HG03159 (cell line): Measurements from ENCODE around the gene IFI30.

Source experiments
- ATAC-seq: cut with Tn5 transposase; IDR thresholded peaks from one replicate; pipeline ENCODE4 v1.9.1; 2021; ENCODE audit warnings: mild to moderate bottlenecking, moderate library complexity; ENCODE audit not compliant: unreplicated experiment

The IFI30 gene

DNA sequence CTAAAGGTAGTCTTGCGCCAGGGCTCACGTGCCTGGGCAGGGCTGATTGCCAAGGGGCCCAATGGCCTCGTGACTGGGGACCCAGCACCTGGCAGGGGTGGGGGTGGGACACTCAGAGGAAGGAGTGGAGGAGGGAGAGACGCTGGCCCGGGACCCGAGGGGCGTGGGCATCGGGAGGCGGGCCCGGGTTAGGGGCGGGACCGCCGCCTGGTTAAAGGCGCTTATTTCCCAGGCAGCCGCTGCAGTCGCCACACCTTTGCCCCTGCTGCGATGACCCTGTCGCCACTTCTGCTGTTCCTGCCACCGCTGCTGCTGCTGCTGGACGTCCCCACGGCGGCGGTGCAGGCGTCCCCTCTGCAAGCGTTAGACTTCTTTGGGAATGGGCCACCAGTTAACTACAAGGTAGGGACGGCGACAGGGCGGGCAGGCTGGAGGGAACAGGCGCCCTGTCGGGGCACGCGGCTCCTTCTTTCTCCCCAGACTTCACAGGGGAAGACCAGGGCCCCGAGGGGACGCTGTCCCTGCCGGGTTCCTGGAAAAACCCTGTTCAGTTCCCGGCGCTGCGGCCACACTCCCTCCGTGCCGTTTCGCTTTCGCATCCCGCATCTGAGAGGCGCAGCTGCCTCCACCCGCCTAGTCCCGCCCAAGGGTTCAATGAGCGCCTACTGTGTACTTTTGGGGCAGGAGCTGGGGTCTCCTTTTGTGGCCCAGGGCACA, at the start of gene IFI30:
TSS of gene IFI30 (plus strand) at position 242 of the 717 bp plus-strand sequence. CDS start at position 271, 29 bp downstream.
- ATAC-seq, result peak; percentile 40

DNA sequence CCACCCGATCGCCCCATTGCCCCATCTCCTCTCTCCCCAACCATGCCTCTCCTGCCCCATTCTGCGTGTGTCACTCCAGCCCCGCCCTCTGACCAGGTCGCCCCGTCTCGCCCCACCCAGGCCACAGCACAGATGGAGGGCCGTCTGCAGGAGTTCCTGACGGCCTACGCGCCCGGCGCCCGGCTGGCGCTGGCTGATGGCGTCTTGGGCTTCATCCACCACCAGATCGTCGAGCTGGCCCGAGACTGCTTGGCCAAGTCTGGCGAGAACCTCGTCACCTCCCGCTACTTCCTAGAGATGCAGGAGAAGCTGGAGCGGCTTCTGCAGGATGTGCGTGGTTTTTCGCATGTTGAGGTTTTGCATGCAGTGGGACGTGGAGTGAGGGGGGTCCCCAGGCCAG, 49.8 kb upstream of the IFI30 start:
- ATAC-seq, result no peak

DNA sequence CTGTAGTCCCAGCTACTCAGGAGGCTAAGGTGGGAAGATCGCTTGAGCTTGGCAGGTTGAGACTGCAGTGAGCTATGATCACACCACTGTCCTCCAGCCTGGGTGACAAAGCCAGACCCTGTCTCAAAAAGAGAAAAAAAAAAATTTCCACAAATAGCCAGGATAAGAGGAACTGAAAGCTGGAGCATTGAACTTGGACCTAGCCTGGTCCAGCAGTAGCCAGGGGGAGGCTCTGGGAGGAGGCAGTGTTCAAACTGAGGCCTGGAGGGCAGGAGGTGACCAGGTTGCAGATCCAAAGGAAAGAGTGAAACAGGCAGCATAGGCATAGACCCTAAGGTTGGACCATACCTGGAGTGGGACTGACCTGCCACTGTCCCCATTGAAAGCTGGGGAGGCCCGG, 47.5 kb upstream of the IFI30 start:
- ATAC-seq, result no peak

DNA sequence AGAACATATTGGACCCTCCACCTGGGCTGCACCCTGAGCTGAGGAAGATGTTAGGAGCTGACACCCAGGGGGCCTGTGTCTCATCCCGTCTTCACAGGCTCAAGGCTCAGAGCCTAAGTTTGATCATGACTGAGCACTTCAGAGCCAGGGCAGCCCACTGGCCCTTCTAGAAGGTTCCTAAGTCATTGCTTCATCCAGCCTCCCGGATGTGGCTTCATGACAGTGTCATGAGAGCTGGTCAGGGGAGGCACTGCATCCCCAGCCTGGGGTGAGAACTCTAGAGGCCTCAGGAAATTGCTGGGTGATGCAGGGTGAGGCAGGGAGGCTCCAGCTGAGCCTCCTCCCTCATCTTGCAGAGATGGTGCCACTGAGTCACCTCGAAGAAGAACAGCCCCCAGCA, 45.6 kb upstream of the IFI30 start:
- no peak for ATAC-seq

DNA sequence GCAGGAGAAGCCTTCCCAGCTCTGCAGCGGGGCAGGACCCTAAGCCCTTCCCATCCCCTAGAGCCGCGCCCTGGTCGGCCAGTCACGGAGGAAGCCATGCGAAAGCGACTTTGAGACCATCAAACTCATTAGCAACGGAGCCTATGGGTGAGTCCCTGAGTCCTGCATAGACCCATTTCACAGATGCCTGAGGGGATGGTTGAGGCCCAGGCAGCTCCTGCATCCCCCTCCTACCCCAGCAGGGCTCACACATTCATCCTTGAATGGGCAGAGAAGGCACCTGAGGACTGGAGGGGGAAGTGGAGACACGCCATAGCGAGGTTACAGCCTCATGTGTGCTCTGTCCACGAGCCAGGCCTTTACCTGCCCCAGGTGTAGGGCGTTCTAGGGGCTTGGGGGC, 44.8 kb upstream of the IFI30 start:
- ATAC-seq, result no peak

DNA sequence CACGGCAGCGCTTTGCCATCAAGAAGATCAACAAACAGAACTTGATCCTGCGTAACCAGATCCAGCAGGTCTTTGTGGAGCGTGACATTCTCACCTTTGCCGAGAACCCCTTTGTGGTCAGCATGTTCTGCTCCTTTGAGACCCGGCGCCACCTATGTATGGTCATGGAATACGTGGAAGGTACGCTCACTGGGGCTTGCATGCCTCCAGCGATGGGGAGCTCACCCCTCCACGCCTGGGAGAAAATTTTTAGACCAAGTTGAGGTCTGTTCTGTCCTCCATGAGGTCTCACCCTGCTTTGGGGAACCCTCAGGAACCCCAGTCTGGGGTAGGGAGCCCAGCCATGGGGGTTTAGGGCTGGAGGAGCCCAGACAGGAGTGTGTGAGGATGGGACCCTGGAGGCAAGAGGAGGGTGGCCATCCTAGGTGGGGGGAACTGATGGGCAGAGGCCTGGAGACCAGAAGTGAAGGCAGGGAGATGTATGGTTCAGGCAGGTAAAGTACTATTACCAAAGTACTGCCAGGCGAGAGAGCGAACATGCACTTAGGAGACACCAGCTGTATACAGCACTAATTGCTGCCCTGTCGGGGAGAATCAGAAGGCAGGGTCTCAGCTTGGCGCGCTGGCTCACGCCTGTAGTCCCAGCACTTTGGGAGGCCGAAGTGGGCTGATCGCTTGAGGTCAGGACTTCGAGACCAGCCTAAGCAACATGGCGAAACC, 42.9 kb upstream of the IFI30 start:
- no peak for ATAC-seq

DNA sequence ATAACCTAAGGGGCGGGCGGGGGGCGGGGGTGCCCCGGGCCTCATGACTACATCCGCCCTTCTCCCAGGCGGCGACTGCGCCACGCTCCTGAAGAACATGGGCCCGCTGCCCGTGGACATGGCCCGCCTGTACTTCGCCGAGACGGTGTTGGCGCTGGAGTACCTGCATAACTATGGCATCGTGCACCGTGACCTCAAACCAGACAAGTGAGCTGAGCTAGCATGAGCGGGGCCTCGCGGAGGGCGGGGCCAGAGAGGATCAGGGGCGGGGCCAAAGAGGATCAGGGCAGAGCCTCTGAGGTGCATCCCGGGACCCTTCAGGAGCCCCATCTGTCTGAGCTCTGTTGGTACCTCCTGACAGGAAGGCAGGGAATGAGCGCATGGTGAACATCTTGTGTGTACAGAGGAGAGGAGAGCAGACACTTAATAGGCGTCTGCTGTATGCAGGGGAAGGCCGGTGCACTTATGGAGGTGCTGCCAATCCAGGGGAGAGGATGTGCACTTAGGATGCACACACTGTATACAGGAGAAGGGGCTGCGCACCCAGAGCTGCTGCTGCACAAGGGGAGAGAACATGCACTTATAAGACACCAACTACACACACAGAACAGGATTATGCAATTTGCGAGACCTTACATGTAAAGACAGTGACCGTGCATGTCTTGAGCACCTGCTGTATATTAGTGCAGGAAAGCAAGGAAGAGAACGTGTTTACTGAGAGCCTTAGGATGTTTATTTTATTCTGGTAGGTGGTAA, 41.6 kb upstream of the IFI30 start:
- no peak for ATAC-seq

DNA sequence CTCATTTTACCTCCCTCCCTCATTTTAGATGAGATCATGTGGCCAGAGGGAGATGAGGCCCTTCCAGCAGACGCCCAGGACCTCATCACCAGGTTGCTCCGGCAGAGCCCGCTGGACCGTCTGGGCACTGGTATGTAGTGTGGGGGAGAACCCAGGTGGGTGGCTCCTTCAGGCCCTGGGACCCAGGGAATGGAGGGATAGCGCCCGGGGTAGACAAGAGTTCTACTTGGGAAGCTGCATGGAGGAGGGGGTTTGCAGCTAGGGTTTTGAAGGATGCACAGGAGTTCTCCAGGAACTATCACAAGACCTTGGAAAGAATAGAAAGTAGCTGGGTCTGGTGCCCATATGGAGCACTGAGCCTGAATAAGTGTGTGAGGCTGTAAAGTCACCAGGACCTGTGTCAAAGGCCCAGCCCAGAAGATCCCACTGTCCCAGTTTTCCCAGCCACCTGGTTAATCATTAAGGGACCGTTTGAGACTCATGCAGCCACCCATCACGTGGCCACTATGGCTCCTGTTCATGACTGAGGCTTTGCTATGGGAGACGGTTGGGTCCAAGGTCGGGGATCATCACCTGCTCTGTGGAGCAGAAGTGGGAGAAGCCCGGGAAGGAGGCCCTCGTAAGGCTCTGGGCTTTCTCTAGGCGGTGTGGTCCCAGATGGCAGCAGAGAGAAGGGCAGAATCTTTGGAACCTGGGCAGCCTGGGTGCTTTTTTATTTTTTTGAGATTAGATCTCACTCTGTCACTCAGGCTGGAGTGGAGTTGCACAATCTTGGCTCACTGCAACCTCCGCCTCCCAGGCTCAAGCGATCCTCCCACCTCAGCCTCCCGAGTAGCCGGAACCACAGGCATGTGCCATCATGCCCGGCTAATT, 37.7 kb upstream of the IFI30 start:
- no peak for ATAC-seq

DNA sequence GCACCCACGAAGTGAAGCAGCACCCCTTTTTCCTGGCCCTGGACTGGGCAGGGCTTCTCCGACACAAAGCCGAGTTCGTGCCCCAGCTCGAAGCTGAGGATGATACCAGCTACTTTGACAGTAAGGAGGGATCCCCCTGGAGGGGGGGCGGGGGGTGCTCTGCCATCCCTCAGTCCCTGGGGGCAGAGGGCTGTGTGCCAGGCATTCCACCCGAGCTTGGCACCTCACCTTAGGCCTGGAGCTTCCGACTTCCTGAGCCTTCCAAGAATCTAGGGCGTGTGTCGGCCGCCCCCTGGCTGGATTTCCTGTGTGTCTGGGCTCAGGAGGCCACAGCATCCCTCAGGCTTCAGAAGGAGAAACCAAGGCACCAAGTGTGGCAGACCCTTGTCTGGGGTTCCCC, 36.4 kb upstream of the IFI30 start:
- ATAC-seq, result no peak

DNA sequence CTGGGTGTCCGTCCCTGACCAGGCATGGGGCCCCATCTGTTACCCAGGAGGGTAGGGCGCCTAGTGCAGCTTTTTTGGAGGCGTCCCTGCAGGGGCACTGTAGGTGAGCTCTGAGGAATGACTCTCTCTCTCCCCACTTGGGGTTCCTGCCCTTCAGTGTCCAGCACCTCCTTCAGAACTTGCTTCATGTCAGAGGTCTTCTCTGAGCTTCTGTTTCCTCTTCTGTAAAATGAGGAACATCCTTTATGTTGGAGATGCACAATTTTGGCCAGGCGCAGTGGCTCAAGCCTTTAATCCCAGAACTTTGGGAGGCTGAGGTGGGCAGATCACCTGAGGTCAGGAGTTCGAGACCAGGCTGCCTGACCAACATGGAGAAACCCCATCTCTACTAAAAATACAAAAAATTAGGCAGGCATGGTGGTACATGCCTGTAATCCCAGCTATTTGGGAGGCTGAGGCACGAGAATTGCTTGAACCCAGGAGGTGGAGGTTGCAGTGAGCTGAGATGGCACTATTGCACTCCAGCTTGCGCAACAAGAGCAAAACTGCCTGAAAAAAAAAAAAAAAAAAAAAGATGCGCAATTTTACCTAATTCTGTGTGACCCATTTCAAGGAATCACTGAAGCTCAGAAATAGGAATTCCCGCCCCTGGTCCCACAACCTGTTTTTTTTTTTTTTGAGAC, 35.8 kb upstream of the IFI30 start:
- ATAC-seq, result no peak

DNA sequence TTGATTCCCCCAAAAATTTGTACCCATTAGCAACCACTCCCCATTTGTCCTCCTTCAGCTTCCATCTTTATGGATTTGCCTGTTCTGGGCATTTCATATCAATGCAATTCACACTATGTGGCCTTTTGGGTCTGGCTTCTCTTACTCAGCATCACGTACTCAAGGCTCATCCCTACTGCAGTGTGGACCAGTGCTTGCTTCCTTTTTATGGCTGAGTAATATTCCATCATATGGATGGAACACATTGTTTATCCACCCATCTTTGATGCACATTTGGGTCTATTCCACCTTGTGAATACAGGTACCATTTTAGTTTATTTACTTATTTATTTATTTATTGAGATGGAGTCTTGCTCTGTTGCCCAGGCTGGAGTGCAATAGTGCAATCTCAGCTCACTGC, 33.1 kb upstream of the IFI30 start:
- ATAC-seq, result no peak

DNA sequence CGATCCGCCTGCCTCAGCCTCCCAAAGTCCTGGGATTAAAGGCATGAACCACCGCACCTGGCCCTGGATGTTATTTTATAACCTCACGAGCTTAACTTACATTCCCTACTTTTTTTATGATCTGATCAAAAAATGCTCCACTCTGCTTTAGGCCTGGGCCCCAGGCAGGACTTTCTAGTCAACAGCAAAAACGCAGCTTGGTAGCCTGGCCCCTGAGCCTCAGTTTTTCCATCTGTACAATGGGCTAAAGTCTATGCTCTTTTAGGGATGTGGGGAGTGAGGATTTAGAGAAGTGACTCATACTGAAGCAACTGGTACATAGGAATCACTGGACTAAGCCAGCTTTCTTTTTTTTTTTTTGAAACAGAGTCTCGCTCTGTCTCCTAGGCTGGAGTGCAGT, 32.6 kb upstream of the IFI30 start:
- no peak for ATAC-seq

DNA sequence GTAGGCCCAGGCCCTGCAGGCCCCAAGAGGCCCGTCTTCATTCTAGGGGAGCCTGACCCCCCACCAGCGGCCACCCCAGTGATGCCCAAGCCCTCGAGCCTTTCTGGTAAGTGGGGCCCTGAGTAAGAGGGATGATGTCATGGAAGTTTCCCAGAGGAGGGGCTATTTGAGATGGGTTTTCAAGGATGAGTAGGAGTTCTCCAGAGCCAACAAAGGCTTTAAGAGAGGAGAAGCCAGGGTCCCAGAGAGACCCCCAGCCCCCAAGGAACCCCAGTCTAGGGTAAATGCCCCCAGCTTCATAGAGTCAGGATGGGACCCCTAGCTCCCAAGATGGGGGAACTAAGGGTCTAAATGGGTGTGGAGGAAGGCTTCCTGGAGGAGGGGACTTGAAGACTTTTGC, 29.7 kb upstream of the IFI30 start:
- no peak for ATAC-seq

DNA sequence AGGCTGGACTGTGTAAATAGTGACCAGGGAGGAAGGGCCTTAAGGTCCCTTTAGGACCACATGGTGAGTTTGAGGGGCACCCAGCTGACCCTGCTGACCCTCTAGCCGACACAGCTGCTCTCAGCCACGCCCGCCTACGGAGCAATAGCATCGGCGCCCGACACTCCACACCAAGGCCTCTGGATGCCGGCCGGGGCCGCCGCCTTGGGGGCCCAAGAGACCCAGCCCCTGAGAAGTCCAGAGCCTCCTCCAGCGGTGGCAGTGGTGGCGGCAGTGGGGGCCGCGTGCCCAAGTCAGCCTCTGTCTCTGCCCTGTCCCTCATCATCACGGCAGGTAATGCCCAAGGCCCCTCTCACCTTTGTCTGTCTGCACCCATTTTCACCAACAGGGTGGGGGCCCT, 29.3 kb upstream of the IFI30 start:
- no peak for ATAC-seq

DNA sequence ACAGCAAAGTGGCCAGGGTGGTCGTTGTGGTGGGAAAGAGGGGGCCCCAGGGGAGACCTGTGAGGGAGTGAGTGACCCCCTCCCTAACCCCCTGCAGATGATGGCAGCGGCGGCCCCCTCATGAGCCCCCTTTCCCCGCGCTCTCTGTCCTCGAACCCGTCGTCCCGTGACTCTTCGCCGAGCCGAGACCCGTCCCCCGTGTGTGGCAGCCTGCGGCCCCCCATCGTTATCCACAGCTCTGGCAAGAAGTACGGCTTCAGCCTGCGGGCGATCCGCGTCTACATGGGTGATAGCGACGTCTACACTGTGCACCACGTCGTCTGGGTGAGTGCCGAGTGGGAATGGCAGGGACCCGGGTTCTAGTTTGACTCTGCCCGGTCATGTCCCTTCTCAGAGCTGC, 28.7 kb upstream of the IFI30 start:
- no peak for ATAC-seq

DNA sequence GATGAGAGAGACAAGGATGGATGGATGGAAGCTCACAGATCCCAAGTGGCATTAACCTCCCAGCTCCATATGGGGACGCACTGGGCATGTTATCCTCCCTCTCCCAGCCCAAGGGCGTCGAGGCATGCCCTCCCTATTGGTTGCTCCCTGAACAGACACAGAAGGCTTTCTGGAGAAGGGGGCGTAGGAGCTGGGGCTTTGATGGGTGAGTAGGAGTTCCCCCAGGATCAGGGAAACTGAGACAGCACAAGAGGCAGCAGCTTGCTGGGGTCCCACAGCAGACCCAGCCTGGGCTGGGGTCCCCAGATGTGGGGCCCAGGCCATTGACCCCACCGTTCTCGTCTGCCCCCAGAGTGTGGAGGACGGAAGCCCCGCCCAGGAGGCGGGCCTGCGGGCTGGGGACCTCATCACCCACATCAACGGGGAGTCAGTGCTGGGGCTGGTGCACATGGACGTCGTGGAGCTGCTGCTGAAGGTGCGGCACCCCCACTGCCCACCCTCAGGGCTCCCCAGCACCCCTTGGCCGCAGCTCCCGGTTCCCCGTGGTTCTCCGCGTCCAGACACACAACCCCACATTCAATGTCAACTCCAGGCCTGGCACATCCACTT, 28.1 kb upstream of the IFI30 start:
- ATAC-seq, result no peak

DNA sequence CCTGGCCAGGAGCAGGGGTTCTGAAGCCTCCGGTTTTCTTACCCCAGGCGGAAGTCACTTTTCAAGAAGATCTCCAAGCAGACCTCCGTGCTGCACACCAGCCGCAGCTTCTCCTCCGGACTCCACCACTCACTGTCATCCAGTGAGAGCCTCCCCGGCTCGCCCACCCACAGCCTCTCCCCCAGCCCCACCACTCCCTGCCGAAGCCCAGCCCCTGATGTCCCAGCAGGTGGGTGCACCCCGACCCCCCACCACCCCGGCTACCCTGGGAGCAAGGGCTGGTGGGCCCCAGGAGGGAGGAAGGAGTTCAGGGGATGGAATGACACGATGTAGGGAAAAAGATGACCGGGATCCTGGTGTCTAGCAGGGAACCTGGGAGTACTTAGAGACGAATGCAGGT, 26.2 kb upstream of the IFI30 start:
- ATAC-seq, result no peak

DNA sequence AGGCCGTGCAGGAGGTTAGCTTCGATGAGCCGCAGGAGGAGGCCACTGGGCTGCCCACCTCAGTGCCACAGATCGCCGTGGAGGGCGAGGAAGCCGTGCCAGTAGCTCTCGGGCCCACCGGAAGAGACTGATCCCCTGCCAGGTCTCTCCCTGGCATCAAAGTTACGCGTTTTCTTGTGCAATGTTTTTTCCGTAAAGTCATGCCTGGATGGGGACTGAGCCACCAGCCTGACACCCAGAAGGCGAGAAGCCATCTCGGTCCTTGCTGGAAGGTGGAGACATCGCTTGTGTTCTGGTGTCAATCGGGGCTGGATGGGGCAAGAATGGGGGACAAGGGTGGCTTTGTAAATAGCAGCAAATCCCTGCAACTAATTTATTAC, 24.0 kb upstream of the IFI30 start:
- ATAC-seq, result no peak

DNA sequence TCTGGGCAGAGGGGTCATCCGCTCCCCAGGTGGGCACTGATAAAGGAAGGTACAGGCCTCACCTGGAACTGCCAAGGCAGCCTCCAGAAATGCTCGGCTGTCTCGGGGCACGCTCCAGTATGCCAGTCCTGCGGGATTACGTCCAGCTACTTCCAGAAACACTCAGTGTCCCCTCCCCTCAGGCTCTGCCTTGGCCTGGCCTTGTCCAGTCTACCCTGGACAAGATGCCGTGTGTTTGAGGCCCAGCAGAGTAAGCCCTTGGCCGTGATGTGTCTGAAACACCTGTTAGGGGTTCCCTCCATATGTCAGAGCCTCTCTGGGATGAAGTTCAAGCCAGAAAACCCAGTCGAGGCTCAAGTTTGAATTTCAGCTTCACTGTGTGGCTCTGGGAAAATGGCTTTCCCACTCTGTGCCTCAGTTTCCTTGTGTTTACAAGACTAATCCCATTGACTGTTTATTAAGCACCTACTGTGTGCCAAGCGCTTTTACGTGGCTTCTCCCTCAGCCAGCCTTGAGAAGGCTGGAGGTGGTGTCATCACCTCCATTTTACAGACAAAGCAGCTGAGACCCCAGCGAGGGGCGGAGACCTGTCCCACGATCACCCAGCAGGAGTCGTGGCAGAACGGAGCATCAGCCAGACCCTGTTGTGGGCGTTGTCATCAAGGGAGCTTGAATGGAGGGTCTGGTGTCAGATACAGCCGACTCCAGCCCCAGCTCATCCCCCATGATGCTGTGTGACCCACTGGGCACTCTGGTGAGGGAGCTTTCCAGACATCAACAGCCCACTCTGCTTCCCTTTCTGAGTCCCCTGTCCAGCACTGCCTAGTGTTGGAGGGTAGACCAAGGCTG, 22.6 kb upstream of the IFI30 start:
- ATAC-seq, result no peak
